ENCODE data around the gene CHD9.

Gene CHD9

DNA sequence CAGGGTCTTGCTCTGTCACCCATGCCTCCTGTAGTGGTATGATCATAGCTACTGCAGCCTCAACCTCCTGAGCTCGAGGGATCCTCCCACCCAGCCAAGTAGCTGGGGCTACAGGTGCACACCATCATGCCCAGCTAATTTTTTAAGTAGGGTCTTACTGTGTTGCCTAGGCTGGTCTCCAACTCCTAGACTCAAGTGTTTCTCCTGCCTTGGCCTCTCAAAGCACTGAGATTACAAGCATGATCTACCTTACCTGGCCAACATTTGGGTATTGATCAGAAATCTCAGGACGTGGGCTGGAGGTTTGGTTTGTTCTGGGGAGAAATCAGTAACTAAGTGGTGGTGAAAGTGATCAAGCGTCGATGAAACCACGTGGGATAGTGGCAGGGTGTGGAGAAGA lies 4.1 kb downstream of the CHD9 start:
- no peak for ATAC-seq
- no peak for TF ChIP-seq ISL1 (CRISPR knock-in tag; IDR thresholded peaks at IDR 0.05)
- no peak for TF ChIP-seq PATZ1 (CRISPR knock-in tag; IDR thresholded peaks at IDR 0.05; ENCODE audit: borderline replicate concordance)
- no peak for TF ChIP-seq CSDC2 (CRISPR knock-in tag; IDR thresholded peaks at IDR 0.05)
- TF ChIP-seq ZFP3 (CRISPR knock-in tag; IDR thresholded peaks at IDR 0.05): no peak
- no peak for TF ChIP-seq OSR1 (CRISPR knock-in tag; IDR thresholded peaks at IDR 0.05)
- TF ChIP-seq TSHZ2 (CRISPR knock-in tag; IDR thresholded peaks at IDR 0.05): no peak
- TF ChIP-seq TOX (CRISPR knock-in tag; IDR thresholded peaks at IDR 0.05; ENCODE audit: borderline replicate concordance): no peak
- TF ChIP-seq RARB (CRISPR knock-in tag; IDR thresholded peaks at IDR 0.05): no peak
- TF ChIP-seq, protein P1, sequence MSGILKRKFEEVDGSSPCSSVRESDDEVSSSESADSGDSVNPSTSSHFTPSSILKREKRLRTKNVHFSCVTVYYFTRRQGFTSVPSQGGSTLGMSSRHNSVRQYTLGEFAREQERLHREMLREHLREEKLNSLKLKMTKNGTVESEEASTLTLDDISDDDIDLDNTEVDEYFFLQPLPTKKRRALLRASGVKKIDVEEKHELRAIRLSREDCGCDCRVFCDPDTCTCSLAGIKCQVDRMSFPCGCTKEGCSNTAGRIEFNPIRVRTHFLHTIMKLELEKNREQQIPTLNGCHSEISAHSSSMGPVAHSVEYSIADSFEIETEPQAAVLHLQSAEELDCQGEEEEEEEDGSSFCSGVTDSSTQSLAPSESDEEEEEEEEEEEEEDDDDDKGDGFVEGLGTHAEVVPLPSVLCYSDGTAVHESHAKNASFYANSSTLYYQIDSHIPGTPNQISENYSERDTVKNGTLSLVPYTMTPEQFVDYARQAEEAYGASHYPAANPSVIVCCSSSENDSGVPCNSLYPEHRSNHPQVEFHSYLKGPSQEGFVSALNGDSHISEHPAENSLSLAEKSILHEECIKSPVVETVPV (CRISPR knock-in tag; IDR thresholded peaks at IDR 0.05): no peak
- TF ChIP-seq ARNTL (CRISPR knock-in tag; IDR thresholded peaks at IDR 0.05; ENCODE audit: borderline replicate concordance, low read depth): no peak
- no peak for TF ChIP-seq ZNF8 (CRISPR knock-in tag; IDR thresholded peaks at IDR 0.05)
- TF ChIP-seq ZFP30 (CRISPR knock-in tag; IDR thresholded peaks at IDR 0.05): no peak
- TF ChIP-seq, protein P2, sequence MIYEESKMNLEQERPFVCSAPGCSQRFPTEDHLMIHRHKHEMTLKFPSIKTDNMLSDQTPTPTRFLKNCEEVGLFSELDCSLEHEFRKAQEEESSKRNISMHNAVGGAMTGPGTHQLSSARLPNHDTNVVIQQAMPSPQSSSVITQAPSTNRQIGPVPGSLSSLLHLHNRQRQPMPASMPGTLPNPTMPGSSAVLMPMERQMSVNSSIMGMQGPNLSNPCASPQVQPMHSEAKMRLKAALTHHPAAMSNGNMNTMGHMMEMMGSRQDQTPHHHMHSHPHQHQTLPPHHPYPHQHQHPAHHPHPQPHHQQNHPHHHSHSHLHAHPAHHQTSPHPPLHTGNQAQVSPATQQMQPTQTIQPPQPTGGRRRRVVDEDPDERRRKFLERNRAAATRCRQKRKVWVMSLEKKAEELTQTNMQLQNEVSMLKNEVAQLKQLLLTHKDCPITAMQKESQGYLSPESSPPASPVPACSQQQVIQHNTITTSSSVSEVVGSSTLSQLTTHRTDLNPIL (CRISPR knock-in tag; IDR thresholded peaks at IDR 0.05; ENCODE audit: low read depth): no peak
- no peak for TF ChIP-seq ZNF70 (CRISPR knock-in tag; IDR thresholded peaks at IDR 0.05)
- no peak for TF ChIP-seq GLIS3 (CRISPR knock-in tag; IDR thresholded peaks at IDR 0.05)

DNA sequence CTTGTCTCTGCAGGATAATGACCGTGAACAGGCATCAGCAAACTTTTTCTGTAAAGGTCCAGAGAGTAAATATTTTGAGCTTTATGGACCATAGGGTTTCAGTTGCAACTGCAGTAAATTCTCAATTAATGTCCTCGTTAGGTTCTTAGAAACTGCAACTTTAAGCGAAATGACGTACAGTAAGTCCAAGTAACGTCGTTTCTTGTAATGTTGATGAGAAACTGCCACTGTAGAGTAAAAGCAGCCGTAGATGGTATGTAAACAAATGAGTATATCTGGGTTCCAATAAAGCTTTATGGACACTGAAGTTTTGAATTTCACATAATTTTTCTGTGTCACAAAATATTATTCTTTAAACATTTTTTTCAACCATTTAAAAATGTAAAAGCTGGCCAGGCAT lies 4.9 kb downstream of the CHD9 start:
- no peak for TF ChIP-seq ESRRG (CRISPR knock-in tag; IDR thresholded peaks at IDR 0.05)
- TF ChIP-seq, protein P3, sequence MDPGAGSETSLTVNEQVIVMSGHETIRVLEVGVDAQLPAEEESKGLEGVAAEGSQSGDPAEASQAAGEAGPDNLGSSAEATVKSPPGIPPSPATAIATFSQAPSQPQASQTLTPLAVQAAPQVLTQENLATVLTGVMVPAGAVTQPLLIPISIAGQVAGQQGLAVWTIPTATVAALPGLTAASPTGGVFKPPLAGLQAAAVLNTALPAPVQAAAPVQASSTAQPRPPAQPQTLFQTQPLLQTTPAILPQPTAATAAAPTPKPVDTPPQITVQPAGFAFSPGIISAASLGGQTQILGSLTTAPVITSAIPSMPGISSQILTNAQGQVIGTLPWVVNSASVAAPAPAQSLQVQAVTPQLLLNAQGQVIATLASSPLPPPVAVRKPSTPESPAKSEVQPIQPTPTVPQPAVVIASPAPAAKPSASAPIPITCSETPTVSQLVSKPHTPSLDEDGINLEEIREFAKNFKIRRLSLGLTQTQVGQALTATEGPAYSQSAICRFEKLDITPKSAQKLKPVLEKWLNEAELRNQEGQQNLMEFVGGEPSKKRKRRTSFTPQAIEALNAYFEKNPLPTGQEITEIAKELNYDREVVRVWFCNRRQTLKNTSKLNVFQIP (CRISPR knock-in tag; IDR thresholded peaks at IDR 0.05; ENCODE audit: borderline replicate concordance, low read depth): no peak
- TF ChIP-seq ARNTL (CRISPR knock-in tag; IDR thresholded peaks at IDR 0.05; ENCODE audit: borderline replicate concordance, low read depth): no peak
- no peak for TF ChIP-seq ZFP3 (CRISPR knock-in tag; IDR thresholded peaks at IDR 0.05)
- TF ChIP-seq OSR1 (CRISPR knock-in tag; IDR thresholded peaks at IDR 0.05): no peak
- no peak for TF ChIP-seq ZFP30 (CRISPR knock-in tag; IDR thresholded peaks at IDR 0.05)
- no peak for TF ChIP-seq ZNF8 (CRISPR knock-in tag; IDR thresholded peaks at IDR 0.05)
- TF ChIP-seq PPARA (CRISPR knock-in tag; IDR thresholded peaks at IDR 0.05; ENCODE audit: borderline replicate concordance): no peak
- TF ChIP-seq, protein P1 (CRISPR knock-in tag; IDR thresholded peaks at IDR 0.05): no peak
- TF ChIP-seq TCF4 (CRISPR knock-in tag; IDR thresholded peaks at IDR 0.05; ENCODE audit: borderline replicate concordance): no peak
- no peak for TF ChIP-seq SNAI2 (CRISPR knock-in tag; IDR thresholded peaks at IDR 0.05)
- no peak for TF ChIP-seq RARB (CRISPR knock-in tag; IDR thresholded peaks at IDR 0.05)
- TF ChIP-seq GLIS3 (CRISPR knock-in tag; IDR thresholded peaks at IDR 0.05): no peak
- no peak for ATAC-seq

Measured in SK-N-SH treated with all-trans-retinoic acid at 6 μM for 48 hours (cell line).